Measurements from ENCODE around the gene ZNF429. TPM values are rescaled to one million over a fixed set of nuclear protein-coding genes. Genes with fewer than 3 reads are reported as not detected.

ZNF429 gene
- total and polyA plus RNA-seq, 12 donors: 3.8 to 12.2 (median 8.4) TPM

DNA sequence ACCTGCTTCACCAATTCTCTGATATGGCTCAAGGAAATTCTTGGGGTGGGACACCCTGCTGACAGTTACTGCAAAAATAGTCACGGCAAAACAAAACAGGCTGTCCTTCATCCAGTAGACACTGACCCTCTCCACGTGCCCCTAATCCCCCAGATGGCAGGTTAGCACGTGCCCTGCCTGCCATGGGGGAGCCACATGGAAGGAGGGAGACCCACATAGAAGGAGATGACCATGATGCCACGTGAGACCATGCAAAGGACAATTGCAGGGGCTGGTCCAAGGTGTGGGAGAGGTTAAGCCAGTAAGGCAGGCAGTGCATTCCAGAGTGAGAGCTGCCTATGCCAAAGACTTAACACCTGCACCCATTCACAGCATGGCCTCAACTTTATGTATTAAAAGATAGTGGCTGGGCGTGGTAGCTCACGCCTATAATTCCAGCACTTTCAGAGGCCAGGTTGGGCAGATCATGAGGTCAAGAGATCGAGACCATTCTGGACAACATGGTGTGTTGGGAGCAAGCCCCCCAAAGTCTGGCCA lies 82.7 kb downstream of the ZNF429 start:
- Histone ChIP-seq H3K27ac (no peak overlapping the region), H3K36me3 (no peaks in the 10 kb centered on the region), H3K27me3 (peaks cover 0 to 25% (median 4%) of the 10 kb centered on the region in 7 donors), H3K4me3 (no peak overlapping the region), H3K4me1 (peaks cover 0 to 23% (median 4%) of the 10 kb centered on the region in 9 donors), H3K9me3 (peaks cover 0 to 12% (median 0%) of the 10 kb centered on the region in 11 donors)
- WGBS, 2 donors: 84 to 87% methylated on average over 7 of the region's 7 CpGs
- TF ChIP-seq, protein P1, sequence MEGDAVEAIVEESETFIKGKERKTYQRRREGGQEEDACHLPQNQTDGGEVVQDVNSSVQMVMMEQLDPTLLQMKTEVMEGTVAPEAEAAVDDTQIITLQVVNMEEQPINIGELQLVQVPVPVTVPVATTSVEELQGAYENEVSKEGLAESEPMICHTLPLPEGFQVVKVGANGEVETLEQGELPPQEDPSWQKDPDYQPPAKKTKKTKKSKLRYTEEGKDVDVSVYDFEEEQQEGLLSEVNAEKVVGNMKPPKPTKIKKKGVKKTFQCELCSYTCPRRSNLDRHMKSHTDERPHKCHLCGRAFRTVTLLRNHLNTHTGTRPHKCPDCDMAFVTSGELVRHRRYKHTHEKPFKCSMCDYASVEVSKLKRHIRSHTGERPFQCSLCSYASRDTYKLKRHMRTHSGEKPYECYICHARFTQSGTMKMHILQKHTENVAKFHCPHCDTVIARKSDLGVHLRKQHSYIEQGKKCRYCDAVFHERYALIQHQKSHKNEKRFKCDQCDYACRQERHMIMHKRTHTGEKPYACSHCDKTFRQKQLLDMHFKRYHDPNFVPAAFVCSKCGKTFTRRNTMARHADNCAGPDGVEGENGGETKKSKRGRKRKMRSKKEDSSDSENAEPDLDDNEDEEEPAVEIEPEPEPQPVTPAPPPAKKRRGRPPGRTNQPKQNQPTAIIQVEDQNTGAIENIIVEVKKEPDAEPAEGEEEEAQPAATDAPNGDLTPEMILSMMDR (IDR thresholded peaks at IDR 0.05): no peak
- intact Hi-C loops (cut with DNase I): no loop called here
- no peak for ATAC-seq
- DNase-seq: no peak

DNA sequence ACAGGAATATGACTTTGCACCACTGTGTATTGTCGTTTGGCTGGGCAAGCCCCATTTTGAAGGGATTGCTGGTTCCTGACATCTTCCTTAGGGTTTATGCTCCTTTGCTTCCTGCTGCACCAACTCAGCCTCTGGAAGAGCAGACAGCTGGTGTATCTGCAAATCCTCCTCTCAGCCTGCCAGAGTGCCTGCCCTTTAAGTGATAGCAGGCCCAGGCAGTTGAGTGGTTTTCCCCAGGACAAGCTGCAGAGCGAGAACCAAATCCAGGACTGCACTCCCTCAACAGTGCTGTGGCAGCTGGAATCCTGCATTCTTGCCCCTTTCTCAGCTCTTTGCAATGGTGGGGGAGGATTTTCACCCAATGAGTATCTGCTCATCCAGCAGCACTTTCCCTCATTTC lies 85.5 kb downstream of the ZNF429 start:
- ATAC-seq: peak in 3 of 8 donors; percentile 29 to 51 (median 40)
- TF ChIP-seq, protein P1 (IDR thresholded peaks at IDR 0.05): no peak
- 51 to 52% methylated on average over 2 of the region's 2 CpGs for WGBS, 2 donors
- no peaks in the 10 kb centered on the region for H3K36me3 ChIP-seq
- H3K4me1 ChIP-seq: peaks cover 0 to 23% (median 4%) of the 10 kb centered on the region in 9 donors
- no peak overlapping the region for H3K4me3 ChIP-seq
- no peak overlapping the region for H3K27ac ChIP-seq
- no peak for DNase-seq
- H3K9me3 ChIP-seq: no peaks in the 10 kb centered on the region
- intact Hi-C loops (cut with DNase I): no loop called here
- H3K27me3 ChIP-seq: peaks cover 0 to 17% (median 4%) of the 10 kb centered on the region in 7 donors

GRCh38 chr19:21593008-21593481 lies 87.6 kb downstream of the ZNF429 start:
- WGBS, 2 donors: 84 to 89% methylated on average over 2 of the region's 2 CpGs
- intact Hi-C loops (cut with DNase I): no loop called here
- TF ChIP-seq, protein P1 (IDR thresholded peaks at IDR 0.05): no peak
- peaks cover 0 to 9% (median 0%) of the 10 kb centered on the region in 9 donors for H3K36me3 ChIP-seq
- peaks cover 0 to 15% (median 0%) of the 10 kb centered on the region in 9 donors for H3K4me1 ChIP-seq
- no peak for DNase-seq
- no peak overlapping the region for H3K4me3 ChIP-seq
- H3K27ac ChIP-seq: peak overlapping the region in 1 of 10 donors; percentile 82
- no peak for ATAC-seq
- no peaks in the 10 kb centered on the region for H3K27me3 ChIP-seq
- H3K9me3 ChIP-seq: no peaks in the 10 kb centered on the region

DNA sequence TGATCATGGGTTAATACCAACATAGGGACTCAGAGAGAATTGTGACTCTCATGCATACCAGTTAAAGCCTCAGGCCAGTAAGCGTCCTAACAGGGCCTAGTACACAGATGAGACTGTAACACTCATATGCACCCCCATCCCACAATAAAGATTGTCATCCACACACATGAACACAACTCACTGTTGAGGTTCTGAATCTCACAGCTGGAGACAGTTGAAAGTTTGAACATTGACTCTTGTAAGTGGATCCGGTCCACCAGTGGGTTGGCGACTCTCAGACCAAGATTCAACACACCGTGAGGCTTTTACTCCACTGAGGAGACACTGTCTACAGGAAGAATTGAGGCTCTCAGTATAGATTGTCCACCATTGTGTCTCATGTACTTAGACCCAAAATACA lies 88.1 kb downstream of the ZNF429 start:
- DNase-seq: no peak
- Histone ChIP-seq H3K4me1 (peaks cover 0 to 15% (median 0%) of the 10 kb centered on the region in 9 donors), H3K27me3 (no peaks in the 10 kb centered on the region), H3K36me3 (peaks cover 0 to 9% (median 0%) of the 10 kb centered on the region in 9 donors), H3K9me3 (no peaks in the 10 kb centered on the region), H3K4me3 (no peak overlapping the region), H3K27ac (peak overlapping the region in 1 of 10 donors; percentile 82)
- TF ChIP-seq, protein P1 (IDR thresholded peaks at IDR 0.05): no peak
- intact Hi-C loops (cut with DNase I): no loop called here
- ATAC-seq: no peak
- 90 to 95% methylated on average over 4 of the region's 4 CpGs for WGBS, 2 donors
